Measurements from ENCODE around the gene C1orf167. TPM values are rescaled to one million over a fixed set of nuclear protein-coding genes. Genes with fewer than 3 reads are reported as not detected.

Gene C1orf167
- total RNA-seq, 4 donors from 2014 or later, result 0.21 to 0.82 TPM; not detected in 2

- Histone ChIP-seq H3K27me3 (no peaks in the 10 kb centered on the region), H3K9me3 (no peaks in the 10 kb centered on the region), H3K27ac (peak overlapping the region; percentile 28 to 38), H3K4me3 (no peak overlapping the region), H3K36me3 (no peaks in the 10 kb centered on the region), H3K4me1 (peaks cover 0 to 12% of the 10 kb centered on the region in 2 donors)
- intact Hi-C loops (cut with DNase I; ENCODE audit: low total_unique reads), result no loop called here
- DNase-seq, result no peak
- no peak for TF ChIP-seq POLR2A (IDR thresholded peaks at IDR 0.05)
- TF ChIP-seq CTCF (IDR thresholded peaks at IDR 0.05), result no peak
Observed at GRCh38 chr1:11797525-11798216, 35.7 kb downstream of the C1orf167 start.

GRCh38 chr1:11799099-11799498 is 37.1 kb downstream of the C1orf167 start:
- no peaks in the 10 kb centered on the region for H3K27me3 ChIP-seq
- intact Hi-C loops (cut with DNase I; ENCODE audit: low total_unique reads), result no loop called here
- no peak overlapping the region for H3K27ac ChIP-seq
- no peak for DNase-seq
- no peaks in the 10 kb centered on the region for H3K36me3 ChIP-seq
- no peak overlapping the region for H3K4me3 ChIP-seq
- H3K9me3 ChIP-seq, result no peaks in the 10 kb centered on the region
- H3K4me1 ChIP-seq, result peaks cover 0 to 16% of the 10 kb centered on the region in 2 donors
- no peak for TF ChIP-seq POLR2A (IDR thresholded peaks at IDR 0.05)
- no peak for TF ChIP-seq CTCF (IDR thresholded peaks at IDR 0.05)

- no peak for TF ChIP-seq CTCF (IDR thresholded peaks at IDR 0.05)
- intact Hi-C loops (cut with DNase I; ENCODE audit: low total_unique reads), result loop anchor here (10.0 kb wide), 1 partner anchor 65 kb away; the partner anchor contains the start of gene AGTRAP
- Histone ChIP-seq H3K4me1 (peaks cover 0 to 22% of the 10 kb centered on the region in 2 donors), H3K9me3 (no peaks in the 10 kb centered on the region), H3K4me3 (no peak overlapping the region), H3K27ac (no peak overlapping the region), H3K36me3 (no peaks in the 10 kb centered on the region), H3K27me3 (no peaks in the 10 kb centered on the region)
- DNase-seq, result no peak
Observed at GRCh38 chr1:11799896-11800295, 37.9 kb downstream of the C1orf167 start.

GRCh38 chr1:11800391-11800755 is 38.4 kb downstream of the C1orf167 start:
- no peak overlapping the region for H3K27ac ChIP-seq
- peaks cover 0 to 22% of the 10 kb centered on the region in 2 donors for H3K4me1 ChIP-seq
- H3K9me3 ChIP-seq, result no peaks in the 10 kb centered on the region

More at GRCh38 chr1:11800391-11800755, 38.4 kb downstream of the C1orf167 start:
- H3K27me3 ChIP-seq, result no peaks in the 10 kb centered on the region
- DNase-seq, result no peak
- H3K36me3 ChIP-seq, result no peaks in the 10 kb centered on the region
- intact Hi-C loops (cut with DNase I; ENCODE audit: low total_unique reads), result loop anchor here (10.0 kb wide), 1 partner anchor 66 kb away; the partner anchor contains the start of gene AGTRAP
- no peak overlapping the region for H3K4me3 ChIP-seq
- TF ChIP-seq CTCF (IDR thresholded peaks at IDR 0.05) (no peak), POLR2A (IDR thresholded peaks at IDR 0.05) (no peak)

All from uterus (tissue), 4 donors.